ENCODE measurements around the gene IGFBP6.

DNA sequence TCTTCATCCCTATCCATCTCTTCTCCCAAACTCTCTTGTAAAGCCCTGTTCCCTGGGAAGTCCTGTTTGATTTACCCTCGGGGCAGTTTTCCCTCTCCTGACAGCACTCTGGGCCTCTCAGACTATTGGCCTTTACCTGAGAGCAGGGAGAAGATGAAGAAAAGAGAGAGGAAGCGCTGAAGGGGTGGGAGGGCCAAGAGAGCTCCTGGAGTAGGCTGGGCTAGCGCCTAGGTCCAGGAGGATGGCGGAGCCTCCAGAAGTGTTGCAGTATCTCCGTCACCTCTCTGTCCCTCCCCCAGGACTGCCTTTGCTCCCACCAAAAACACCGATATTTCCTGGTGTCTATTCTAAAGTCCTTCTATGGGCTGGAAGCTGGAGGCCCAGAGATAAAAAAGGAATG is 5.7 kb upstream of the IGFBP6 start:
- TF ChIP-seq, protein P1, sequence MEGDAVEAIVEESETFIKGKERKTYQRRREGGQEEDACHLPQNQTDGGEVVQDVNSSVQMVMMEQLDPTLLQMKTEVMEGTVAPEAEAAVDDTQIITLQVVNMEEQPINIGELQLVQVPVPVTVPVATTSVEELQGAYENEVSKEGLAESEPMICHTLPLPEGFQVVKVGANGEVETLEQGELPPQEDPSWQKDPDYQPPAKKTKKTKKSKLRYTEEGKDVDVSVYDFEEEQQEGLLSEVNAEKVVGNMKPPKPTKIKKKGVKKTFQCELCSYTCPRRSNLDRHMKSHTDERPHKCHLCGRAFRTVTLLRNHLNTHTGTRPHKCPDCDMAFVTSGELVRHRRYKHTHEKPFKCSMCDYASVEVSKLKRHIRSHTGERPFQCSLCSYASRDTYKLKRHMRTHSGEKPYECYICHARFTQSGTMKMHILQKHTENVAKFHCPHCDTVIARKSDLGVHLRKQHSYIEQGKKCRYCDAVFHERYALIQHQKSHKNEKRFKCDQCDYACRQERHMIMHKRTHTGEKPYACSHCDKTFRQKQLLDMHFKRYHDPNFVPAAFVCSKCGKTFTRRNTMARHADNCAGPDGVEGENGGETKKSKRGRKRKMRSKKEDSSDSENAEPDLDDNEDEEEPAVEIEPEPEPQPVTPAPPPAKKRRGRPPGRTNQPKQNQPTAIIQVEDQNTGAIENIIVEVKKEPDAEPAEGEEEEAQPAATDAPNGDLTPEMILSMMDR (IDR thresholded peaks at IDR 0.05) = no peak
- TF ChIP-seq GABPB1 (CRISPR knock-in tag; IDR thresholded peaks at IDR 0.05) = no peak
- no peak for TF ChIP-seq GRHL2 (CRISPR knock-in tag; IDR thresholded peaks at IDR 0.05; ENCODE audit: insufficient replicate concordance, severe bottlenecking)
- TF ChIP-seq, protein P2, sequence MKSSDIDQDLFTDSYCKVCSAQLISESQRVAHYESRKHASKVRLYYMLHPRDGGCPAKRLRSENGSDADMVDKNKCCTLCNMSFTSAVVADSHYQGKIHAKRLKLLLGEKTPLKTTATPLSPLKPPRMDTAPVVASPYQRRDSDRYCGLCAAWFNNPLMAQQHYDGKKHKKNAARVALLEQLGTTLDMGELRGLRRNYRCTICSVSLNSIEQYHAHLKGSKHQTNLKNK (CRISPR knock-in tag; IDR thresholded peaks at IDR 0.05) = no peak
- TF ChIP-seq, protein P3, sequence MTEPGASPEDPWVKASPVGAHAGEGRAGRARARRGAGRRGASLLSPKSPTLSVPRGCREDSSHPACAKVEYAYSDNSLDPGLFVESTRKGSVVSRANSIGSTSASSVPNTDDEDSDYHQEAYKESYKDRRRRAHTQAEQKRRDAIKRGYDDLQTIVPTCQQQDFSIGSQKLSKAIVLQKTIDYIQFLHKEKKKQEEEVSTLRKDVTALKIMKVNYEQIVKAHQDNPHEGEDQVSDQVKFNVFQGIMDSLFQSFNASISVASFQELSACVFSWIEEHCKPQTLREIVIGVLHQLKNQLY (CRISPR knock-in tag; IDR thresholded peaks at IDR 0.05) = no peak

Measured in WTC11 (cell line).